Measurements from ENCODE around the gene FBXO31.

Gene FBXO31

GRCh38 chr16:87361916-87362619, 21.5 kb downstream of the FBXO31 start:
- DNase-seq, result no peak

- DNase-seq, result no peak
Measured at GRCh38 chr16:87360862-87361610, 22.5 kb downstream of the FBXO31 start.

- DNase-seq, result no peak
Measured at GRCh38 chr16:87359121-87359520, 24.5 kb downstream of the FBXO31 start.

GRCh38 chr16:87358696-87359095, 24.9 kb downstream of the FBXO31 start:
- no peak for DNase-seq

GRCh38 chr16:87358250-87358649, 25.3 kb downstream of the FBXO31 start:
- DNase-seq, result no peak

GRCh38 chr16:87356491-87356853, 27.1 kb downstream of the FBXO31 start:
- DNase-seq, result no peak

GRCh38 chr16:87353613-87354012, 30.0 kb downstream of the FBXO31 start:
- DNase-seq, result no peak

GRCh38 chr16:87352818-87353217, 30.8 kb downstream of the FBXO31 start:
- no peak for DNase-seq

- no peak for DNase-seq
Measured at GRCh38 chr16:87351320-87351698, 32.3 kb downstream of the FBXO31 start.

- DNase-seq, result no peak
Measured at GRCh38 chr16:87350681-87351319, 32.8 kb downstream of the FBXO31 start.

GRCh38 chr16:87350031-87350430, 33.5 kb downstream of the FBXO31 start:
- DNase-seq, result no peak

GRCh38 chr16:87348616-87349157, 34.9 kb downstream of the FBXO31 start:
- DNase-seq, result no peak

GRCh38 chr16:87347932-87348615, 35.5 kb downstream of the FBXO31 start:
- no peak for DNase-seq

GRCh38 chr16:87346517-87347060, 37.0 kb downstream of the FBXO31 start:
- no peak for DNase-seq

- DNase-seq, result no peak
Measured at GRCh38 chr16:87345726-87346424, 37.7 kb downstream of the FBXO31 start.

- peak; percentile 68 for DNase-seq
Measured at GRCh38 chr16:87344931-87345631, 38.5 kb downstream of the FBXO31 start.

GRCh38 chr16:87344165-87344930, 39.2 kb downstream of the FBXO31 start:
- no peak for DNase-seq

GRCh38 chr16:87343753-87344050, 39.9 kb downstream of the FBXO31 start:
- no peak for DNase-seq

GRCh38 chr16:87342978-87343752, 40.4 kb downstream of the FBXO31 start:
- DNase-seq, result no peak

GRCh38 chr16:87342504-87342903, 41.1 kb downstream of the FBXO31 start:
- DNase-seq, result no peak
